Stimulated activated CD4-positive, alpha-beta T cell treated with anti-CD3 and anti-CD28 coated beads, TNF-alpha, amount 100 ng/mL, for 24 hours (primary cell): ENCODE results near the gene WDR74.
"Not testable (repeated sequence)": the region's sequence is repeated elsewhere in the genome, so short reads cannot be mapped to it uniquely, and the experiment has no call there.

ENCODE experiments used
- DNase-seq, 3 experiments: peaks; one replicate each; pipeline ENCODE4 v3.0.0-alpha.2; 2020; ENCODE audit warnings: low read depth in 3 of 3

Gene WDR74

DNA sequence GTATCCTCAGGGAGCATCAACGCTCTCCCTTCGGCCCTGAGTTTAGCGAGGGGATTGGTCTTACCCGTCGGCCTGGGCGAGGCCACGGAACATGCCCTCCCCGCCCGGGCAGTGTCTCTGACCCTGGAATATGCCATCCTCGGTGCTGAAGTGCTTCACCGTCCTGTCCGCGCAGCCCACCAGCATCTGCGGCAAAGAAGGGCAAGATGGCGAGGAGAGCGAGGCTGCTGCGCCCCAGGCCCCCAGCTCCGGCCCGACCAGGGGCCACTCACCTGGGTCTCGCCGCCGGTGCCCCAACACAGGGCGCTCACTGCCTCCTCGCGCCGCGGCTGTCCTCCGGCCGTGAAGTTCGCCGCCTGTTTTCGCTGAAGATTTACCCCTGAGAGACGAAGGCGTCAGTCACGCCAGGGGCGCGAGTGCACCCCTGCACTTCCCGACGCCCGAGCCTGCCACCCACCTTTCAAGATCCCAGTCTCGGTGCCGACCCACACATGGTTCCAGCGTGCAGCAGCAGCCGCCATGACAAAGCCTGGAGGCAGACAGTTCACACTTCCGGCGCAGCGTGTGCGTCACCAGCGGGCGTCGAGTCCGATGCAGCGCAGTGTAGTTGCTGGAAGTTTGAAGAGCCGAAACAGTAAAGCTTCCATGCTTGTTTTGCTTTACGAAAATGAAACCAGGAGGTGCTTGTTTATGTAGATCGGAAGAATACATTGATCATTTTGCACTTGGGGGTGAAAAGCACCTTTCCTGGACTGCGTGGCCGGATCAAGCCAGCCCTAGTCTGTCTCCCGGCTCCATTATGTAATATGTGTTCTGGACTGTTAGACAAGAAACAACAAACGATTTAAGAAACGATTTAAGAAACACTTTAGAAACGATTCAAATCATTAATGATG is at the start of gene WDR74:
TSS of gene WDR74 (minus strand) at position 541 of the 896 bp plus-strand sequence. CDS start at position 521, 20 bp downstream.
- DNase-seq = peak; percentile 83 to 92 (median 86)

DNA sequence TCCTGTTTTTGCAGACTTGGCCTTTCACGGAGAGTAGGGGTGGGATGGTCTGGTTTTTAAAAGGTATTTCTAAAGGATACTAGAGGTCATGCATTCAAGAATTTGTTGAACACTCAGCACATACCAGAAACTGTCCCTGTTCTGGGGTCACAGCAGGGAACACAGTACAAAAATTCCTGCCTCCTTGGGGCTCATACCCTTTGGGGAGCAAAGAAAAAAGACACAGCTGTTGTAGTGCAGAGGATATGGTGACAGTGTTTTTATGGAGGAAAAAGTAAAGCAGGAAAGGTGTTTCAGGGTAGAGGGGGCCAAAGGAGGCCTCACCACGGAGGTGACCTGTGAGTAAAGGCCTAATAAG is 49.7 kb upstream of the WDR74 start:
- DNase-seq = no peak

DNA sequence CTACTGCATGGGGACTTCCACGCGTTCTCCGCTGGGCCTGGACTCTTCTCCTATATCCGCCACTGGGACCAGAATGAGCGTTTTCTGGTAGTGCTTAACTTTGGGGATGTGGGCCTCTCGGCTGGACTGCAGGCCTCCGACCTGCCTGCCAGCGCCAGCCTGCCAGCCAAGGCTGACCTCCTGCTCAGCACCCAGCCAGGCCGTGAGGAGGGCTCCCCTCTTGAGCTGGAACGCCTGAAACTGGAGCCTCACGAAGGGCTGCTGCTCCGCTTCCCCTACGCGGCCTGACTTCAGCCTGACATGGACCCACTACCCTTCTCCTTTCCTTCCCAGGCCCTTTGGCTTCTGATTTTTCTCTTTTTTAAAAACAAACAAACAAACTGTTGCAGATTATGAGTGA is 49.0 kb upstream of the WDR74 start:
- no peak for DNase-seq

DNA sequence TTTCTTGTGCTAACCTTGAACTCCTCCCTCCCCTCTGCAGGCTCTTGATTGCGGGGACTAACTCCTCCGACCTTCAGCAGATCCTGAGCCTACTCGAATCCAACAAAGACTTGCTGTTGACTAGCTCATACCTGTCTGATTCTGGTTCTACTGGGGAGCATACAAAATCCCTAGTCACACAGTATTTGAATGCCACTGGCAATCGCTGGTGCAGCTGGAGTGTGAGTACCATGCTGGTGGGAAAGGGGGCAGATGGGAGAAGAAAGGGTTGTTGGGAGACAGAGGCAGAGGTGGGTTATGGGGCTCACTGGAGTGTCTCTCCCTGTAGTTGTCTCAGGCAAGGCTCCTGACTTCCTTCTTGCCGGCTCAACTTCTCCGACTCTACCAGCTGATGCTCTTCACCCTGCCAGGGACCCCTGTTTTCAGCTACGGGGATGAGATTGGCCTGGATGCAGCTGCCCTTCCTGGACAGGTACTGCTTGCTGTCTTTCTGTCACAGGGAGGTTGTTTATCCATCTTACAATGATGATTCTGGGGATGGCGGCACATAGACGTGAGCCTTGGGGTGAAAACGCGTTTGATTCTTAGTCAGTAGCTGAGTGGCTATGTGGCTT is 45.9 kb upstream of the WDR74 start:
- DNase-seq = no peak

DNA sequence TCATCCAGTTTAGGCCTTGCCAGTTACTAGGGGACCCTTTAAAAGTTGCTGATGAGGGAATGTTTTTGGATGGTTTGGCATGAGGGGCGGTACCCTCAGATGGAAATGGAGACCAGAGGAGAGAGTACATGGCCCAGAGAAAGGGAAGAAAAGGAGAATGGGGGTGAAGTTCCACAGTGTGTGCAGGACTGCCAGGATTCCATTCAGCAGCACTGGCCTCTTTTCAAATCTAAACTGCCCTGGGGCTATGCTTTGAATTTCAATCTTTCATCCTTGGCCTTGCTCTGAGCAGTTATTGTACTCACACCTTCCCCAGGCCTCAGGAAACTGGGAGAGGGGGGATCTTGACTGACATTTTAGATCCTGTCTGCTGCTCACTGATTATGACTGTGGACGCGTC is 44.3 kb upstream of the WDR74 start:
- no peak for DNase-seq

DNA sequence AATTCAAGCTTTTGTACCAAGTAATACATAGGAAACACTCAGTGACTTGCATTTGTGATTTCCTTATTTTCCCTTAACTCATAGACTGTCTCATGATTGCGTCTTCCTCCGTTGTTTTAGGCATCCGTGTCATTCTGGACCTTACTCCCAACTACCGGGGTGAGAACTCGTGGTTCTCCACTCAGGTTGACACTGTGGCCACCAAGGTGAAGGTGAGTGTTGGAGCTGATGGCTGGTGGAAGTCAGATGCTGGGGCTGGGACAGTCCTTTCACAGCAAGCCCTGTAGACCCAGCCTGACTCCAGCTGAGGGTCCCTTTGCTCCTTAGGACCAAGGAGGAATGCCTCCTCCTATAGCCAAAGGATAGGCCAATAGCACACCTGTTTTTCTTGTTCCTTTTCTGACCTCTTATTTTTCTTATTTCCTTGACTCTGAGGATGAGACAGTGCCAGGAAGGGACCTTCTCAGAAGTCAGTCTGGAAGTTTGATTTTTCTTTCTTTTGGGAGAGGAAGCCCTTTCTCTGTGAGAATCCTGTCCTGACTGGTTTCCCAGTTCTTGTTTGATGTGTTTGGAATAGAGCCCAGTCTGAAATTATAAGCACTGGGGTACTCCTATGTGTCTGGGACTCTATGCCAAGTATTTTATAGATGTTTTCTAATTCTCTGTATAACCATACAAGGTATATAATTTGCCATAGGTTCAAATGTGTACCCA is 43.6 kb upstream of the WDR74 start:
- DNase-seq = no peak

DNA sequence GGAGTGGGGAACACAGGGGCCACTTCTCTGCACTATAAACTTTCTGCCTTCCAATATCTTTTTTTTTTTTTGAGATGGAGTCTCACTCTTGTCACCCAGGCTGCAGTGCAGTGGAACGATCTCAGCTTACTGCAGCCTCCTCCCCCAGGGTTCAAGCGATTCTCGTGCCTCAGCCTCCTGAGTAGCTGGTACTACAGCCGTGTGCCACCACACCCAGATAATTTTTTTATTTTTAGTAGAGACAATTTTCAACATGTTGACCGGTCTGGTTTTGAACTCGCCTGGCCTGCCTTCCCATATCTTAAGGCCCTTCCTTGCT is 43.0 kb upstream of the WDR74 start:
- no peak for DNase-seq

DNA sequence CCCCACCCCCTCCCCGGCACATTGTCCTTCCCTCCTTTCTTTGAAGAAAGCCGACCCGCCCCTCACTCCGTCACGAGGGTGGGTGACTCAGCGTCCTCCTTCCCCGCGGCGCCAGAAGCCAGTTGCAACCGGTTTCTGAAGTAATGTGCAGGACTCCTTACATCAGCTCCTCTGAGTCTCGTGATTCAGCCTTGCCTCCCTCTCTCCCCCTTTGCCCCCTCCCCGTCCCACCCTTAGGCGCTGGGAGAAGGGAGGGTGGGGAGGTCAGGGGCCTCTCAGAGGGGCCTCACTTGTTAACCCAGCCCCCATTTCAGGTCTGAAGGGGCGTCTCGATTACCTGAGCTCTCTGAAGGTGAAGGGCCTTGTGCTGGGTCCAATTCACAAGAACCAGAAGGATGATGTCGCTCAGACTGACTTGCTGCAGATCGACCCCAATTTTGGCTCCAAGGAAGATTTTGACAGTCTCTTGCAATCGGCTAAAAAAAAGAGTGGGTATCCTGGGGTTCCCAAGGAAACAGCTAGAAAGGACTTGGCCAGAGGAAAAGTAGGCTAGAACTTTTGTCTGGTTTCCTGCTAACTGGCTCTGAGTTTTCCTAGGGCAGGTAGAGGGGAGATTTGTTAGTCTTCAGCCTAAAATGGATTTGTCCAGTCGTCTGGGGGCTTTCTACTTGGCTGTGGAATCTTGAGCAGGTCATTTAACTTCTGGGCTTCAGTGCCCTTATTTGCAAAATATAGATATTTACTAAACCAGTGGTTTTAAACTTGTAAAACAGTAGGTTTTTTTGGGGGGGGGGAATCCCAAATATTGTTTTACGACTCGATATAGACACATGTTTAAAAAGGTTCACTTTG is 42.4 kb upstream of the WDR74 start:
- DNase-seq = peak; percentile 91 to 95 (median 94)

DNA sequence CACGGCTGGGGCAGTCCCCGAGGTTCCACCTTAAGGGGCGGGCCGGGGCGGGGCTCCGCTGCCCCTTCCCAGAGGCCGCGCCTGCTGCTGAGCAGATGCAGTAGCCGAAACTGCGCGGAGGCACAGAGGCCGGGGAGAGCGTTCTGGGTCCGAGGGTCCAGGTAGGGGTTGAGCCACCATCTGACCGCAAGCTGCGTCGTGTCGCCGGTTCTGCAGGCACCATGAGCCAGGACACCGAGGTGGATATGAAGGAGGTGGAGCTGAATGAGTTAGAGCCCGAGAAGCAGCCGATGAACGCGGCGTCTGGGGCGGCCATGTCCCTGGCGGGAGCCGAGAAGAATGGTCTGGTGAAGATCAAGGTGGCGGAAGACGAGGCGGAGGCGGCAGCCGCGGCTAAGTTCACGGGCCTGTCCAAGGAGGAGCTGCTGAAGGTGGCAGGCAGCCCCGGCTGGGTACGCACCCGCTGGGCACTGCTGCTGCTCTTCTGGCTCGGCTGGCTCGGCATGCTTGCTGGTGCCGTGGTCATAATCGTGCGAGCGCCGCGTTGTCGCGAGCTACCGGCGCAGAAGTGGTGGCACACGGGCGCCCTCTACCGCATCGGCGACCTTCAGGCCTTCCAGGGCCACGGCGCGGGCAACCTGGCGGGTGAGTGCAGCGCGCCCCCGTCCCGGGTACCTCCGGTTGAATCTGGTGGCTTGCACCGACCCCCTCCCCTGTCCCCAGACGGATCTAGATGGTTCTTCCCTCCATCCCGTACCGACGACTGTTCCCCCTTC is 41.6 kb upstream of the WDR74 start, which contains the start of gene SLC3A2:
TSS of gene SLC3A2 (plus strand) at position 94 of the 776 bp plus-strand sequence. CDS start at position 222, 128 bp downstream.
- peak; percentile 67 to 88 (median 71) for DNase-seq

DNA sequence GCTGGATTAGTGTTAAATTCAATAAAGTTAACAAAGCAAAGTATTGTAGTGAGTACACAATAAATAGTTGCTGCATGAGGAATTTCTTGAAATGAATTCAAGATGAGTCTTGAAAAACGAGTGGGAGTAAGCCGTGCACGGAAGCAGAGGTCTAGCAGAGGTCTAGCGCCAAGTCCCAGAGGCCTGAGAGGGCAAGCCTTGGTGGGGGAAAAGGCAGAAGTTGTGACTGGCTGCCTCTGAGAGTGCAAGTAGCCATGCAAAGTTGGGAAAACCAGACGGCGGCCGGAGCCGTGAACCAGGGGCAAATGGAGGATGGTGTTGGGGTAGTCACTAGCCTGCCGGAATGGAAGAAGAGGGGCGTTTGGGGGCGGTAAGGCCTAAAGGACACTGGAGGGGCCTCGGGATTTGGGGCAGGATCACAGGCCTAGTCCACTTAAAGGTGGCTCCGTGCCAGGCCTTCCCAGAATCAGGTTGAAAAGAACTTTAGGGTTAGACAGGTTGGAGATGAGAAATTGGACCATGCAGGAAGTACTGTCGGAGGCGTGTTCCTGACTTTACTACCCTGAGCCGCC is 40.9 kb upstream of the WDR74 start:
- peak in 2 of 3 experiments; percentile 29 to 44 for DNase-seq

DNA sequence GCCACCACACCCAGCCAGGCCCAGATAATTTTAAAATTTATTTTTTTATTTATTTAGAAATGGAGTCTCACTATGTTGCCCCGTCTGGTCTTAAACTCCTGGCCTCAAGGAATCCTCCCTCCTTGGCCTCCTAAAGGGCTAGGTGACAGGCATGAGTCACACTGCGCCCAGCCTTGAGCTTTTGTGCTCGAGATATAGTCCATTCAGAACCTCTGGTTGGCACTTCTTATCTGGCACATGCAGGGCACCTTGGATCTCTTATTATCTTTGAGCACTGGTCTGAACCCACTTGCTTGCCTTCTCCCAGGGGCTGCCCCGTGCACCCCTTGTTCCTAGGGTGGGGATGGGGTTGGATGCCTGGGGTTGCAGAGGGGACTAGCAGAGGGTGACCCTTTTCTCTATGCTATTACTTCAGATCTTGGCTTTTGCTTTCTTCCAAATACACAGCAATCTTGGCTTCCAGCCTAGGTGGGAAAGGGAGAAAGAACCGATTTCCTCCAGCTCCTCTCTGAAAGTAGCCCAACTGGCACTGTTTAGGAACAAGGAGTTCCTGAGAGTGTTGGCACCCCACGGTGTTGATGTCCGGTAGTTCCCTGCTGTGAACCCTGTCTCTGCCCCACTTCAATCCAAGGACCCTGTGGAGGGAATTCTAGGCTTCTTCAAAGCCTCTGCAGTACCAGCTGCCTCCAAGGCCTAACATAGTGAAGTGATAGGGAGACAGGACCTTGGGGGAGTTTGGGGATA is 40.0 kb upstream of the WDR74 start:
- DNase-seq = no peak

DNA sequence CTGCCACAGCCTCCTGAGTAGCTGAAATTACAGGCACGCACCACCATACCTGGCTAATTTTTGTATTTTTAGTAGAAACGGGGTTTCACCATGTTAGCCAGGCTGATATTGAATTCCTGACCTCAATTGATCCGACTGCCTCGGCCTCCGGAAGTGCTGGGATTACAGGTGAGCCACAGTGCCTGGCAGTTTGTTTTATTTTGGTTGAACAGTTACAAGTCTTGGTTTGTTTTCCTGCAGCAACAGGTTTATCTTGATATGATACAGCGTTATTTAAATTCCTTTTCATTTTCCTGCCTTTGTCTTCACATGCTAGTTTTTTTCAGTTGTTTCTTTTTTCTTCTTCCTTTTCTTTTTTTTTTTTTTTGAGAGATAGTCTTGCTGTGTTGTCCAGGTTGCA is 37.3 kb upstream of the WDR74 start:
- no peak for DNase-seq

DNA sequence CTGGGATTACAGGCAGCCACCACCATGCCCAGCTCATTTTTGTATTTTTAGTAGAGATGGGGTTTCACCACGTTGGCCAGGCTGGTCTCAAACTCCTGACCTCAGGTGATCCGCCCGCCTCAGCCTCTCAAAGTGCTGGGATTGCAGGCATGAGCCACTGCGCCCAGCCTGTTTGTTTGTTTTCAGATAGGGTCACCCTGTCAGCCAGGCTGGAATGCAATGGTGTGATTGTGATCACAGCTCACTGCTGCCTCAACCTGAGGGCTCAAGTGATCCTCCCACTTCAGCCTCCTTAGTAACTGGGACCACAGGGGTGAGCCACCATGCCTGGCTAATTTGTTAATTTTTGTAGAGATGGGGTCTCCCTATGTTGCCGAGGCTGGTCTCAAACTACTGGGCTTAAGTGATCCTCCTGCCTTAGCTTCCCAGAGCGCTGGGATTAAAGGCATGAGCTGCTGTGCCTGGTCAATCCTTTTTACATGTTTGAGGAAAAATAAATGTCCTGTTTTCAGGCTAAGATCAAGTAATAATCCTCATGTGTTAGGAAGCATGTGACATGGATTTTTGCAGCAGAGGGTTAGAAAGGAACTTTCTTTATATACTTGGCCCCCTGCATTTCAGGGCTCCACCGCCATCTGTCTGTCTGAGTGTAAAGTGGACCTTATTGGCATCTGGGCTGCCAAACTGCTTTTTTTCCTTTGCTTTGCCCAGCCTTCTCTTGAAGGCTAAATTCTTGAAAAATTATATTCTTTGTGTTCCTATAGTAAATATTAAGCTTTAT is 36.5 kb upstream of the WDR74 start:
- no peak for DNase-seq

DNA sequence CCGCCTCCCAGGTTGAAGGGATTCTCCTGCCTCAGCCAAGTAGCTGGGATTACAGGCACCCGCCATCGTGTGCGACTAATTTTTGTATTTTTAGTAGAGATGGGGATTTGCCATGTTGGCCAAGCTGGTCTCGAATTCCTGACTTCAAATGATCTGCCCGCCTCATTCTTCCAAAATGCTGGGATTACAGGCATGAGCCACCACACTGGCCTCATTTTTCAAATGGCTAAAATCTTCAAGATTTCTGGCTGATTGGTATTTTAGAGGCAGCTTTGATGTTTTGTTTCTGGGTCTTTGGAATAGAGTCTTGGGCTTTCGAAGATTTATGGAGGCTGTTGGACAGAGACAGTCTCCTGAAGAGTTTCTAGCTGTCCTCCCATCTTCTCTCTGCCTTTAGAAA is 35.5 kb upstream of the WDR74 start:
- no peak for DNase-seq

DNA sequence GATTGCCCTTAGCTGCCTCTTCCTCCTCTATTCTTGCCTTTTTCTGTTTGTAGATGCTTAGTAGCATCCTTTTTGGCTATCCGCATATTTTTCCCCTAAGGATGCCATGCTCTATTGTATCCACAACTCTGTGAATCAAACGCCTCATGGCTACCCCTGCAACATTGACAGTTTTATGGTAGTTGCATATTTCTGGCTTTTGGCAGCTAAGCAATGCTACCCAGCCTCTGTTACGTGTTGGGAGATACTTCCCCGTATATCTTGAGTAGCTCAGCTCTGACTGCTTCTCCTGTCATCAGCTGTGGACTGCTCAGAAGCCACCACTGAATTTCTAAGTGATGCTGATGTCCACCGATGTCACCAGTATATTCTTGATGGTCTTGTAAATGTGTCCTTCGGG is 26.2 kb upstream of the WDR74 start:
- DNase-seq = no peak

DNA sequence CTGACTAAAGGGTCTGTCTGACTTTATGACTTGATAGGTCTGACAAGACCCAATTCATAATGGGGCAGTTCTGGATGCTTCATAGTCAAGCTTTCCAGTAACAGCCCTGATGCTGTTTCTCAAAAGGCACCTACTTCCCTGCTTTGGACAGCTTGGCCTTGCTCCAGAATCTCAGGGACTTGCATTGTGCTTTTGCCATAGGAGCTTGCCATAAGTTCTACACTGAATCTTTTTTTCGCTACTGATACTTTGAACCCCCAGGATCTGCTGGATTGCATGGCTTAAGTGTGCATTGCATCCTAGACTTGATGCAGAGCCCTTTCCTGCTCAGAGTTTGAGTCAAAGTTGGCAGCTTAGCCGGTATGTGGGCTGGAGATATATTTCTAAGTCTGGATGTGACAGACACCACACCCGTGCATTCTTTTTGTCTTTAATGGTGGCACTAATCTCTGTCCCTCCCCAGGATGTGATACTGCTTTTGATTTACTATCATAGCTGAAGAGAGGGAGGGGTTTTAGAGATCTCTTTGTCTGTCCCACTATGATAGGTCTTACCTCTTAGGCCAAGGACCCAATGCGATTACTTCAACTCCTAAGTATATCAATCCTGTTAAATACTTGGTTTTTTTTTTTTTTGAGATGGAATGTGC is 24.4 kb upstream of the WDR74 start:
- no peak for DNase-seq

DNA sequence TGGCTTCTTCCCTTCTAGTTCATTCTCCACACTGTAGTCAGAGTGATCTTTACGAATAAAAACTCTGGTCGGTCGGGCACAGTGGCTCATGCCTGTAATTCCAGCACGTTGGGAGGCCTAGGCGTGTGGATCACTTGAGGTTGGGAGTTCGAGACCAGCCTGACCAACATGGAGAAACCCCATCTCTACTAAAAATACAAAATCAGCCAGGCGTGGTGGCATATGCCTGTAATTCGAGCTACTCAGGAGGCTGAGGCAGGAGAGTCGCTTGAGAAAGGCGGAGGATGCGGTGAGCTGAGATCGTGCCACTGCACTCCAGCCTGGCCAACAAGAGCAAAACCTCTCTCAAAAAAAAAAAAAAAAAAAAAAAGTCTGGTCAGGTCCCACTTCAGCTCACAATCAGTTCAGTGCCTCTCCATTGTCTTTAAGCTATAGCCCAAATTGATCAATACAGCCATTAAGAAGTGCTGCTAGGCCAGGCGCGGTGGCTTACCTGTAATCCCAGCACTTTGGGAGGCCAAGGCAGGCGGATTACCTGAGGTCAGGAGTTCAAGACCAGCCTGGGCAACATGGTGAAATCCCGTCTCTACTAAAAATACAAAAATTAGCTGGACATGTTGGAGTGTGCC is 22.3 kb upstream of the WDR74 start:
- not testable (repeated sequence) for DNase-seq
